Adrenal gland (tissue), 12 donors: ENCODE results near the gene PCDHB15. TPM values are rescaled to one million over a fixed set of nuclear protein-coding genes. Genes with fewer than 3 reads are reported as not detected.
"Not testable (repeated sequence)": the region's sequence is repeated elsewhere in the genome, so short reads cannot be mapped to it uniquely, and the experiment has no call there.

ENCODE experiments used
- DNase-seq, 7 donors: peaks; one replicate each; pipeline ENCODE4 v3.0.0-alpha.2; 2019 to 2020
- H3K27ac ChIP-seq, 5 donors: fragments of 200-600 bp; sonication (generic) in 4 of 5; 1 replicate in 3 of 5; 2 replicates in 2 of 5; pipeline versions ENCODE4 v1.5.1 to v1.8.0; 2016 to 2020; ENCODE audit warnings: mild to moderate bottlenecking in 1 of 5
- H3K27me3 ChIP-seq: fragments of 200-600 bp; 2 replicates; pipeline ENCODE4 v1.8.0; 2021
- H3K36me3 ChIP-seq, 2 donors: fragments of 200-600 bp; replicated peaks in 1 of 2; 1 replicate in 1 of 2; 2 replicates in 1 of 2; pipeline versions ENCODE4 v1.5.1 to v1.8.0; 2018 to 2022
- H3K4me1 ChIP-seq, 2 donors: fragments of 200-600 bp; replicated peaks in 1 of 2; 1 replicate in 1 of 2; 2 replicates in 1 of 2; pipeline versions ENCODE4 v1.5.1 to v1.8.0; 2018 to 2021
- H3K4me3 ChIP-seq, 4 donors: fragments of 200-600 bp; sonication (generic) in 3 of 4; one replicate each; pipeline ENCODE4 v1.5.1; 2016 to 2018
- H3K9me3 ChIP-seq, 3 donors: fragments of 200-600 bp; sonication (generic) in 1 of 3; replicated peaks in 1 of 3; 1 replicate in 2 of 3; 2 replicates in 1 of 3; pipeline versions ENCODE4 v1.5.1 to v1.8.0; 2016 to 2021
- CTCF ChIP-seq, 6 experiments: fragments of 450-650 bp in 4 of 6; fragments of 200-600 bp in 2 of 6; sonication (generic) in 1 of 6; IDR thresholded peaks; 1 replicate in 5 of 6; 2 replicates in 1 of 6; pipeline versions ENCODE4 v1.5.1 to v1.8.0; 2016 to 2021; ENCODE audit warnings: antibody characterized with exemption in 6 of 6, mild to moderate bottlenecking in 2 of 6, moderate library complexity in 1 of 6
- POLR2A ChIP-seq, 2 donors: fragments of 450-650 bp; IDR thresholded peaks; one replicate each; pipeline ENCODE4 v1.6.1; 2017; ENCODE audit warnings: antibody characterized with exemption in 2 of 2, mild to moderate bottlenecking in 2 of 2, moderate library complexity in 1 of 2
- WGBS, 4 donors: extraction: QIAGEN DNeasy Blood & Tissue Kit in 2 of 4; methylation state at CpG; one replicate each; pipeline versions ENCODE4 v1.1.5 to v1.1.7; 2013 to 2017; 5-methylcytosine and 5-hydroxymethylcytosine counted together
- intact Hi-C, 2 donors: fragments of 100-400 bp; cut with DNase I; formaldehyde crosslinking; loops; one replicate each; pipeline versions ENCODE4 v1.14.1 to v1.15.0; 2022 to 2023
- polyA plus RNA-seq, 3 donors: library from polyadenylated mRNA; stranded (reverse); fragments of 200-250 nt in 2 of 3; fragments of 350-450 nt in 1 of 3; fragmentation: Illumina TruSeq in 1 of 3; extraction: RNeasy Lipid Tissue Mini Kit (QIAGEN cat#74804) in 1 of 3; gene quantifications; one replicate each; pipeline ENCODE4 v1.2.3, GENCODE V29; 2013 to 2014
- total RNA-seq, 9 donors: library from RNA; depleted of rRNA in 4 of 9; stranded (reverse); fragments of >200 nt in 4 of 9; fragments of 120-200 nt in 1 of 9; fragmentation: NEBNext Ultra II Directional in 1 of 9; extraction: Animal tissue kit (Norgen Biotek cat#: 25700) in 1 of 9; gene quantifications; one replicate each; pipeline versions ENCODE4 v1.1.0 to v1.2.4, GENCODE V29; 2013 to 2023
- donor health status: healthy with polysubstance abuse.
- donor health status: Bipolar disorder and iron deficiency.
- donor health status: DM: yes; HTN: yes; CAD: no.
- donor health status: DM: no; HTN: no; CAD: no.
- donor health status: DM: no; HTN: no; CAD: no.
- donor health status: DM: yes; HTN: yes; CAD: no.

The PCDHB15 gene
- total and polyA plus RNA-seq, 12 donors, result 0.95 to 3.2 (median 1.4) TPM

GRCh38 chr5:141236516-141237313, 8.5 kb upstream of the PCDHB15 start:
- H3K36me3 ChIP-seq, result no peaks in the 10 kb centered on the region
- TF ChIP-seq CTCF (IDR thresholded peaks at IDR 0.05) (no peak), POLR2A (IDR thresholded peaks at IDR 0.05) (no peak)
- H3K27me3 ChIP-seq, result no peaks in the 10 kb centered on the region
- peaks cover 0 to 60% (median 5%) of the 10 kb centered on the region in 3 donors for H3K9me3 ChIP-seq
- H3K27ac ChIP-seq, result no peak overlapping the region
- intact Hi-C loops, result no loop called here
- WGBS, 4 donors, result 13 to 25% (median 18%) methylated on average over 21 to 32 of the region's 32 CpGs
- no peak for DNase-seq
- H3K4me3 ChIP-seq, result no peak overlapping the region
- no peaks in the 10 kb centered on the region for H3K4me1 ChIP-seq

DNA sequence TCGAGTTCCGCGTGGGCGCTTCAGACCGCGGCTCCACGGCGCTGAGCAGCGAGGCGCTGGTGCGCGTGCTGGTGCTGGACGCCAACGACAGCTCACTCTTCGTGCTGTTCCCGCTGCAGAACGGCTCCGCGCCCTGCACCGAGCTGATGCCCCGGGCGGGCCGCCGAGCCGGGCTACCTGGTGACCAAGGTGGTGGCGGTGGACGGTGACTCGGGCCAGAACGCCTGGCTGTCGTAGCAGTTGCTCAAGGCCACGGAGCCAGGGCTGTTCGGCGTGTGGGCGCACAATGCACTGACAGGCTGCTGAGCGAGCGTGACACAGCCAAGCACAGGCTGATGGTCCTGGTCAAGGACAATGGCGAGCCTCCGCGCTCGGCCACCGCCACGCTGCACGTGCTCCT, 3.7 kb upstream of the PCDHB15 start:
- no peaks in the 10 kb centered on the region for H3K36me3 ChIP-seq
- no peak for DNase-seq
- intact Hi-C loops, result no loop called here
- H3K27ac ChIP-seq, result no peak overlapping the region
- no peak overlapping the region for H3K4me3 ChIP-seq
- TF ChIP-seq CTCF (IDR thresholded peaks at IDR 0.05) (no peak), POLR2A (IDR thresholded peaks at IDR 0.05) (no peak)
- H3K4me1 ChIP-seq, result no peaks in the 10 kb centered on the region
- no peaks in the 10 kb centered on the region for H3K27me3 ChIP-seq
- 18 to 26% (median 21%) methylated on average over 12 to 43 of the region's 43 CpGs for WGBS, 4 donors
- H3K9me3 ChIP-seq, result peaks cover 0 to 48% (median 10%) of the 10 kb centered on the region in 3 donors

- H3K27me3 ChIP-seq, H3K36me3 ChIP-seq, H3K4me1 ChIP-seq, H3K4me3 ChIP-seq, DNase-seq, intact Hi-C loops, H3K27ac ChIP-seq: not testable (repeated sequence)
- WGBS, 4 donors, result 27 to 33% (median 30%) methylated on average over 6 to 31 of the region's 42 CpGs; no CpG with 5 or more reads in 1 of the 4 donors
- H3K9me3 ChIP-seq, result peaks cover 0 to 65% (median 11%) of the 10 kb centered on the region in 3 donors
Observed at GRCh38 chr5:141246971-141247370, 1.8 kb downstream of the PCDHB15 start.

- intact Hi-C loops, DNase-seq, H3K36me3 ChIP-seq, H3K4me1 ChIP-seq, H3K4me3 ChIP-seq, H3K27me3 ChIP-seq, H3K27ac ChIP-seq: not testable (repeated sequence)
- WGBS, 4 donors, result 36 to 62% (median 40%) methylated on average over 16 to 34 of the region's 34 CpGs
- H3K9me3 ChIP-seq, result peaks cover 0 to 62% (median 11%) of the 10 kb centered on the region in 3 donors
Observed at GRCh38 chr5:141247434-141247833, 2.2 kb downstream of the PCDHB15 start.

DNA sequence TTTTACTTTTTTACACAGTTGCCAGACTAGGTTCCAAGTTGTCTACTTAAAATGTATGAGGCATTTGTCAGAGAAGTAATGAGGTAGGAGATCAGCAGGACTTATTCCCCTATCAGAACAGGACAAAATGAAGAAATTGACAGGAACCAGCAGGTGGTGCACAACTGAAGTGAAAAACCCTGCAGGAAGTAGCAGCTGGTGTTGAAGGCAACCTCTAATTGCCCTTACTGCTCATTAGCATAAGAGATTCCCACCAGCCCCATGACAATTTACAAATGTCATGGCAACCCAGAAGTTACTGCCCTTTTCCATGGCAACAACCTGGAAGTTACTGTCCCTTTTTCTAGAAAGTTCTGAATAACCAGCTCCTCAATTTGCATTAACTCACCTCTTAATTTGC, 5.4 kb downstream of the PCDHB15 start:
- H3K36me3 ChIP-seq, result no peaks in the 10 kb centered on the region
- TF ChIP-seq POLR2A (IDR thresholded peaks at IDR 0.05) (no peak), CTCF (IDR thresholded peaks at IDR 0.05) (no peak)
- H3K4me1 ChIP-seq, result no peaks in the 10 kb centered on the region
- no peaks in the 10 kb centered on the region for H3K27me3 ChIP-seq
- H3K9me3 ChIP-seq, result peaks cover 0 to 84% (median 31%) of the 10 kb centered on the region in 3 donors
- DNase-seq, result no peak
- H3K27ac ChIP-seq, result no peak overlapping the region
- H3K4me3 ChIP-seq, result no peak overlapping the region
- intact Hi-C loops, result no loop called here
